ENCODE data around the gene ALPK3. TPM values are rescaled to one million over a fixed set of nuclear protein-coding genes. Genes with fewer than 3 reads are reported as not detected.

Gene ALPK3
- total RNA-seq, 1 experiment from 2014 or later, result 17.7 TPM

GRCh38 chr15:84909029-84909428, 91.9 kb downstream of the ALPK3 start:
- no peak overlapping the region; a peak in 2 of 7 replicates for H3K27ac Mint-ChIP-seq
- Histone ChIP-seq H4K91ac (ENCODE audit: insufficient read length, low read depth, low read length) (no peak overlapping the region), H3K56ac (ENCODE audit: insufficient read length, low read depth, low read length) (no peak overlapping the region), H3K79me2 (ENCODE audit: insufficient read depth, low read length) (no peaks in the 10 kb centered on the region), H3K23me2 (ENCODE audit: insufficient read length, low read depth, low read length, poor library complexity, severe bottlenecking) (no peaks in the 10 kb centered on the region), H4K5ac (ENCODE audit: insufficient read length, low read depth, low read length) (no peak overlapping the region), H4K20me1 (ENCODE audit: control insufficient read depth, insufficient read depth, insufficient read length) (no peaks in the 10 kb centered on the region), H3K4ac (ENCODE audit: low read depth, low read length) (no peak overlapping the region), H3T11ph (ENCODE audit: low read length) (no peak overlapping the region), H3K14ac (ENCODE audit: insufficient read depth, low read length) (no peak overlapping the region), H2BK5ac (ENCODE audit: insufficient read length, low read length) (no peak overlapping the region), H2AK5ac (ENCODE audit: insufficient read length, low read length) (no peak overlapping the region), H2BK15ac (ENCODE audit: low read depth, low read length) (no peak overlapping the region), H3K27me3 (ENCODE audit: insufficient read depth, low read length) (no peaks in the 10 kb centered on the region), H4K8ac (replicated peaks; ENCODE audit: insufficient read length, low read depth, low read length) (no peak overlapping the region), H2BK120ac (ENCODE audit: low read depth, low read length, poor library complexity, severe bottlenecking) (no peak overlapping the region), H2AFZ (ENCODE audit: low read length) (no peak overlapping the region), H3K9me3 (ENCODE audit: control insufficient read depth, low read depth, low read length) (no peaks in the 10 kb centered on the region), H3K18ac (ENCODE audit: insufficient read length, low read depth, low read length) (no peak overlapping the region), H3K4me2 (ENCODE audit: insufficient read depth, insufficient read length, low read length) (no peak overlapping the region), H3K9ac (ENCODE audit: extremely low read depth, insufficient read length, low read length) (no peak overlapping the region), H3K23ac (ENCODE audit: insufficient read length, low read depth, low read length) (no peak overlapping the region), H2BK20ac (ENCODE audit: low read depth, low read length, poor library complexity, severe bottlenecking) (no peak overlapping the region), H3K4me1 (ENCODE audit: insufficient read depth, low read length) (no peaks in the 10 kb centered on the region), H3K27ac (ENCODE audit: insufficient read length, low read depth, low read length) (no peak overlapping the region), H3K79me1 (ENCODE audit: insufficient read depth, low read depth, low read length, poor library complexity, severe bottlenecking) (no peaks in the 10 kb centered on the region), H2BK12ac (ENCODE audit: insufficient read length, low read depth, low read length) (no peak overlapping the region)
- no peaks in the 10 kb centered on the region for H3K27me3 Mint-ChIP-seq (ENCODE audit: low read depth)
- no peak for DNase-seq
- no peak overlapping the region for H3K4me3 Mint-ChIP-seq
- no peaks in the 10 kb centered on the region; a peak in 1 of 5 replicates for H3K9me3 Mint-ChIP-seq
- TF ChIP-seq CTCF (conservative IDR thresholded peaks at IDR 0.05), result no peak
- WGBS (ENCODE audit: extremely low coverage, insufficient read length, low lambda C conversion rate), result no CpG with 5 or more reads among the region's 3 CpGs
- H3K36me3 Mint-ChIP-seq (ENCODE audit: insufficient read depth in 1 of 3, low read depth in 3 of 3), result no peaks in the 10 kb centered on the region
- peaks cover 3 to 9% of the 10 kb centered on the region in 2 experiments for H3K4me1 Mint-ChIP-seq

Measured in H9 (cell line).